Right lobe of liver (tissue), 6 donors: ENCODE data around the gene AGPS. TPM values are rescaled to one million over a fixed set of nuclear protein-coding genes. Genes with fewer than 3 reads are reported as not detected.

Source experiments
- ATAC-seq, 4 donors: fragments of 200-7000 bp; cut with Tn5 transposase; one replicate each; pipeline ENCODE4 v1.9.1; 2020; ENCODE audit warnings: mild to moderate bottlenecking in 4 of 4, moderate library complexity in 4 of 4
- DNase-seq, 3 donors: peaks; one replicate each; pipeline ENCODE4 v3.0.0-alpha.2; 2020
- H3K27ac ChIP-seq, 3 donors: fragments of 200-600 bp; one replicate each; pipeline ENCODE4 v1.8.0; 2022
- H3K27me3 ChIP-seq, 2 donors: fragments of 200-600 bp; one replicate each; pipeline ENCODE4 v1.8.0; 2022
- H3K36me3 ChIP-seq, 4 donors: fragments of 200-600 bp; sonication (generic) in 1 of 4; one replicate each; pipeline versions ENCODE4 v1.5.1 to v1.8.0; 2017 to 2022; ENCODE audit warnings: control low read depth in 1 of 4
- H3K4me1 ChIP-seq, 4 donors: fragments of 200-600 bp; sonication (generic) in 1 of 4; one replicate each; pipeline versions ENCODE4 v1.5.1 to v1.8.0; 2017 to 2022; ENCODE audit warnings: control low read depth in 1 of 4
- H3K4me3 ChIP-seq, 3 donors: fragments of 200-600 bp; one replicate each; pipeline ENCODE4 v1.8.0; 2022
- H3K9me3 ChIP-seq, 4 donors: fragments of 200-600 bp; sonication (generic) in 1 of 4; one replicate each; pipeline versions ENCODE4 v1.5.1 to v1.8.0; 2017 to 2022; ENCODE audit warnings: control low read depth in 1 of 4
- POLR2A ChIP-seq: fragments of 450-650 bp; IDR thresholded peaks from one replicate; pipeline ENCODE4 v1.6.1; 2017; ENCODE audit warnings: antibody characterized with exemption, mild to moderate bottlenecking
- WGBS: methylation state at CpG from one replicate; pipeline ENCODE4 v1.1.6; 2018; ENCODE audit warnings: low coverage, low lambda C conversion rate; ENCODE audit not compliant: insufficient coverage; ENCODE audit errors: missing lambda C conversion rate; 5-methylcytosine and 5-hydroxymethylcytosine counted together
- intact Hi-C, 2 donors: fragments of 100-400 bp; cut with DNase I; formaldehyde crosslinking; loops; one replicate each; pipeline versions ENCODE4 v1.11.2 to v1.14.1; 2022
- total RNA-seq, 6 experiments: library from RNA; depleted of rRNA in 2 of 6; stranded (reverse); fragments of >200 nt in 2 of 6; fragmentation: NEBNext Ultra II Directional in 3 of 6; extraction: Animal tissue kit (Norgen Biotek cat#: 25700) in 3 of 6; gene quantifications; one replicate each; pipeline versions ENCODE4 v1.1.0 to v1.2.4, GENCODE V29; 2016 to 2023
- TF ChIP-seq, protein P1 (sequence below), 4 donors: fragments of 200-600 bp in 3 of 4; fragments of 450-650 bp in 1 of 4; IDR thresholded peaks; one replicate each; pipeline versions ENCODE4 v1.5.1 to v1.8.0; 2016 to 2022; ENCODE audit warnings: antibody characterized with exemption in 4 of 4, mild to moderate bottlenecking in 2 of 4
- donor health status: DM: no; HTN: yes; CAD: no.
- donor health status: DM: no; HTN: no; CAD: no.
- donor health status: DM: no; HTN: no; CAD: no.
- donor health status: DM: no; HTN: yes; CAD: no.
- donor health status: DM: no; HTN: yes; CAD: no.

The AGPS gene
- total RNA-seq, 6 experiments from 2014 or later: 21.7 to 31.8 (median 26.8) TPM

DNA sequence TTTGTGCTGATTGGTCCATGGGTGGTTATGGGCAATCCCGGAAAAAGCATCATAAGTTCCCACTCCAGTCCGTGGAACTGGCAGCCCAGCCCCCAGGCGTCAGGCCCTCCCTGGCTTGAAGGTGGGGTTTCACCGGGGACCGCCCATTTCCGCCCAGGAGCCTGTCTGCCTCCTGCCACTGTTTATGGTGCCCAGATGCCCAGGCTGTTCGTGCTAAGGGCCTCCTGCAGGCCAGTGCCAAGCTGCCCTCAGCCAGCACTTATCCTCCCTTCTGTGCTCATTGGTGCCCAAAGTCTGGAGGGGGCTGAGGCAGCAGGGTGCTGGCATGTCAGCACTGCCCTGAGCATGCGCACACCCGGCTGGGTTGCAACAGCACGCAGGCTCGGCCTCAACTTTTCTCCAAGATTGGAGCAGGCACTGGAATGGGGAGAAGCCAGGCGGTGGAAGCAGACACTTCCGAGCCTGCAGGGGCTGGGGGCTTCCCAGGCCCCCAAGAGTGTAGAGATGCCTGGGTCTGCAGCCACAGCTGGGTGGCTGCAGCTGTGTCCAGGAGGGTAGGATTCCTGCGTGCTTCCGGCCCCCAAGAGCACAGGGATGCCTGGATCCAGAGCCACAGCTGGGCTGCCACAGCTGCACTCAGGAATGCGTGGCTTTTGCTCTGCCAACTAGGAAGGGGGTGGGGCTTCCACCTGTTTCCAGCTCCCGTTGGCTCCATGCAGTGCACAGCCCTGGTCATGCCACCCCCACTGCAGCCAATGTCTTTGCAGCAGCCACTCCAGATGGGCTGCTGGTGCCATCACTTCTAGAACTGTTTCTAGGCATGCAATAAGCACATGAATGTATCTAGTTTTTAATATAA lies 74.0 kb downstream of the AGPS start:
- Histone ChIP-seq H3K36me3 (peaks cover 0 to 3% (median 0%) of the 10 kb centered on the region in 4 donors), H3K4me1 (no peaks in the 10 kb centered on the region), H3K4me3 (no peak overlapping the region), H3K27me3 (no peaks in the 10 kb centered on the region), H3K27ac (no peak overlapping the region), H3K9me3 (peaks cover 0 to 2% (median 0%) of the 10 kb centered on the region in 4 donors)
- no peak for DNase-seq
- TF ChIP-seq, protein P1, sequence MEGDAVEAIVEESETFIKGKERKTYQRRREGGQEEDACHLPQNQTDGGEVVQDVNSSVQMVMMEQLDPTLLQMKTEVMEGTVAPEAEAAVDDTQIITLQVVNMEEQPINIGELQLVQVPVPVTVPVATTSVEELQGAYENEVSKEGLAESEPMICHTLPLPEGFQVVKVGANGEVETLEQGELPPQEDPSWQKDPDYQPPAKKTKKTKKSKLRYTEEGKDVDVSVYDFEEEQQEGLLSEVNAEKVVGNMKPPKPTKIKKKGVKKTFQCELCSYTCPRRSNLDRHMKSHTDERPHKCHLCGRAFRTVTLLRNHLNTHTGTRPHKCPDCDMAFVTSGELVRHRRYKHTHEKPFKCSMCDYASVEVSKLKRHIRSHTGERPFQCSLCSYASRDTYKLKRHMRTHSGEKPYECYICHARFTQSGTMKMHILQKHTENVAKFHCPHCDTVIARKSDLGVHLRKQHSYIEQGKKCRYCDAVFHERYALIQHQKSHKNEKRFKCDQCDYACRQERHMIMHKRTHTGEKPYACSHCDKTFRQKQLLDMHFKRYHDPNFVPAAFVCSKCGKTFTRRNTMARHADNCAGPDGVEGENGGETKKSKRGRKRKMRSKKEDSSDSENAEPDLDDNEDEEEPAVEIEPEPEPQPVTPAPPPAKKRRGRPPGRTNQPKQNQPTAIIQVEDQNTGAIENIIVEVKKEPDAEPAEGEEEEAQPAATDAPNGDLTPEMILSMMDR (IDR thresholded peaks at IDR 0.05): no peak
- no peak for TF ChIP-seq POLR2A
- intact Hi-C loops: no loop called here
- no peak for ATAC-seq
- 95% methylated on average over 4 of the region's 17 CpGs for WGBS

DNA sequence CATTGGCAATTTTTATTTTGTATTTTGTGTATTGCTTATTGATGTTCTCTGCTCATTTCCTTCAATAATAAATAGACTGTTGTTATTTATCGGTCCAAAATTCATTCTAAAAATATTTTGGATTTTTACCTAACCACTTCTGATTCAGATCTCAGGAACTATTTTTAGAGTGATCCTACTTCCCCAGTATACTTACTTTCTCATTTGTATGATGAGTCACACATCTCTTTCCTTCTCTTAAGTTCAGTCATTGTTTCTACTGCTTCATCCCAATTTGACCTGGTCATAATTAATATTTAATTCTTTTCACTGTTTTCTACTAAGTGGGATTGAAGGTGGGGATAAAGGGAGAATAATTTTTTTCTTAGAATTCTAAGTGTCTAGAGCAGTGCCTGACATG lies 75.1 kb downstream of the AGPS start:
- 75% methylated on average over 1 of the region's 1 CpG for WGBS
- intact Hi-C loops: no loop called here
- no peaks in the 10 kb centered on the region for H3K4me1 ChIP-seq
- no peak overlapping the region for H3K27ac ChIP-seq
- H3K9me3 ChIP-seq: peaks cover 0 to 5% (median 0%) of the 10 kb centered on the region in 4 donors
- TF ChIP-seq POLR2A: no peak
- TF ChIP-seq, protein P1 (IDR thresholded peaks at IDR 0.05): no peak
- ATAC-seq (no peak), DNase-seq (no peak)
- H3K36me3 ChIP-seq: peaks cover 0 to 3% (median 0%) of the 10 kb centered on the region in 4 donors
- no peak overlapping the region for H3K4me3 ChIP-seq
- H3K27me3 ChIP-seq: no peaks in the 10 kb centered on the region

DNA sequence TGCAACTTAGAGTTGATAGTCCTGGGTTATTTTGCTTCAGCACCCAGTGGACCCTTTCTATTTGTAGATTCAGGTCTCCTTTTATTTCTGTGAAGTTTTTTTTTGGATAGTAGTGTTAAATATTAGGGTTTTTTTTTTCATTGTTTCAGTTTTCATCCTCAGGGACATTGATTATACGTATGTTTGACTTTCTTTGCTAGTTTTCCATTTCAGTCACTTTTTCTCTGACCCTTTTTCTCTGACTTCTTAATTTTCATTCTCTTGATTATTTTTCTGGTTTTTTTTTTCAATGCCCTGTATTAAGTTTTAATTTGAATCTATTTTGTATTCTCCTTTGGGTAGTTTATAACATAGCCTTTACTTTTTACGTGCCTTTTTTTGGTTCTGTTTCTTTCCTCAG lies 79.4 kb downstream of the AGPS start:
- H3K36me3 ChIP-seq: no peaks in the 10 kb centered on the region
- H3K9me3 ChIP-seq: peaks cover 0 to 5% (median 0%) of the 10 kb centered on the region in 4 donors
- ATAC-seq (no peak), DNase-seq (no peak)
- no peak overlapping the region for H3K4me3 ChIP-seq
- no peaks in the 10 kb centered on the region for H3K4me1 ChIP-seq
- WGBS: 92% methylated on average over 2 of the region's 2 CpGs
- intact Hi-C loops: no loop called here
- H3K27me3 ChIP-seq: no peaks in the 10 kb centered on the region
- no peak overlapping the region for H3K27ac ChIP-seq
- TF ChIP-seq, protein P1 (IDR thresholded peaks at IDR 0.05): no peak
- no peak for TF ChIP-seq POLR2A

DNA sequence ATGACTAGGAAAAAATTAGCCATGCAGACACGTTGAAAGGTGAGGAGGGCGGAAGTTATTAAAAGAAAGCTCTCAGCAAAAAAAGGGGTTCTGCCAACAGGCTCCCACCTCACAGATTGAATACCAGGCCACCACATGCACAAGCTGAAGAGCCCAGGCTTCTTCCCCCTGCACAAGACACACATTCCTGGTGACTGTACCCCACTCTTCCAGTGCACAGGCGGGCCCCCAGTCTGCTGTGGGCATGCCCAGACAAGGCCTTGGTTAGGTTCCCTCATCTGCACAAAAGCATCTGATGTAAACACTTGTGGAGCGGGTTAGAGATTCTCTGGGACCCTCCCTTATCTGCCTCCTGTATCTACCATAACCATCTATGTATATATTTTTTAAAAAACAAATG lies 81.7 kb downstream of the AGPS start:
- Histone ChIP-seq H3K27me3 (no peaks in the 10 kb centered on the region), H3K4me3 (no peak overlapping the region), H3K9me3 (peaks cover 0 to 5% (median 0%) of the 10 kb centered on the region in 4 donors), H3K36me3 (peaks cover 0 to 2% (median 0%) of the 10 kb centered on the region in 4 donors), H3K4me1 (no peaks in the 10 kb centered on the region), H3K27ac (no peak overlapping the region)
- intact Hi-C loops: no loop called here
- DNase-seq (no peak), ATAC-seq (no peak)
- 92% methylated on average over 3 of the region's 4 CpGs for WGBS
- TF ChIP-seq, protein P1 (IDR thresholded peaks at IDR 0.05): no peak
- TF ChIP-seq POLR2A: no peak
